ENCODE data around the gene CREM.

GRCh38 chr10:35132727-35133126, 6.1 kb downstream of the CREM start:
- TF ChIP-seq EZH2 (IDR thresholded peaks at IDR 0.05; ENCODE audit: borderline replicate concordance, low read length), result no peak
- TF ChIP-seq CTCF (conservative IDR thresholded peaks at IDR 0.05 in 1 of 2, IDR thresholded peaks at IDR 0.05 in 1 of 2; ENCODE audit: extremely low read depth in 1 of 2, insufficient read depth in 1 of 2, low read depth in 1 of 2, low read length in 2 of 2), result no peak
